K562 (cell line): ENCODE data around the gene NHS. TPM values are rescaled to one million over a fixed set of nuclear protein-coding genes. Genes with fewer than 3 reads are reported as not detected.

Experiments
- ATAC-seq: fragments of 200-7000 bp; cut with Tn5 transposase; 3 replicates; pipeline ENCODE4 v1.9.1; 2020; ENCODE audit warnings: moderate library complexity
- BruUV-seq: library from RNA; stranded (reverse); fragments of 400-500 nt; replicated peaks from 2 replicates; lab custom pipeline; 2021; lab: Mats Ljungman, UMichigan
- CTCF ChIA-PET: fragments of 300-600 bp; formaldehyde crosslinking; extraction: SDS; loops from one replicate; lab custom pipeline; 2021; ENCODE audit warnings: low intra/inter-chr PET ratio; lab: Yijun Ruan, JAX
- POLR2A ChIA-PET: fragments of 300-600, 350-650 bp; sonication (Branson Sonifier 250); formaldehyde crosslinking; extraction: SDS; loops from one replicate; lab custom pipeline; 2021; ENCODE audit warnings: antibody characterized with exemption, inconsistent platforms; lab: Yijun Ruan, JAX
- DNase-seq, 4 experiments: peaks; one replicate each; pipeline versions ENCODE4 v3.0.0 to v3.0.0-alpha.2; 2011 to 2018; ENCODE audit warnings: low spot score in 3 of 4, mixed read lengths in 3 of 4; ENCODE audit errors: extremely low read depth in 1 of 4
- FAIRE-seq: peaks from 2 replicates; lab custom pipeline; 2011; peaks lifted over from hg19 to GRCh38; lab: Jason Lieb, UNC
- H2AFZ ChIP-seq: 2 replicates; pipeline ENCODE4 v1.6.0; 2011; ENCODE audit warnings: low read depth, low read length, control low read depth, inconsistent platforms
- H3K27ac ChIP-seq: fragments of 200-600 bp; 3 replicates; pipeline ENCODE4 v1.8.0; 2011; ENCODE audit warnings: low read depth, mild to moderate bottlenecking, control low read depth, inconsistent platforms, low read length, moderate library complexity, mixed read lengths; ENCODE audit errors: extremely low read depth
- H3K27me3 ChIP-seq, 2 experiments: fragments of 300-600 bp in 1 of 2; 2 replicates in 1 of 2; 3 replicates in 1 of 2; pipeline versions ENCODE4 v1.6.0 to v1.8.0; 2011; ENCODE audit warnings: inconsistent platforms in 2 of 2, low read length in 2 of 2, mild to moderate bottlenecking in 1 of 2, mixed read lengths in 1 of 2, moderate library complexity in 1 of 2; ENCODE audit not compliant: control insufficient read depth in 2 of 2, insufficient read depth in 2 of 2
- H3K36me3 ChIP-seq: fragments of 300-600 bp; 3 replicates; pipeline ENCODE4 v1.8.0; 2011; ENCODE audit warnings: mild to moderate bottlenecking, low read length, inconsistent platforms; ENCODE audit not compliant: control insufficient read depth, insufficient read depth
- H3K4me1 ChIP-seq, 2 experiments: fragments of 200-600 bp in 1 of 2; replicated peaks in 1 of 2; 2 replicates in 1 of 2; 3 replicates in 1 of 2; pipeline versions ENCODE4 v1.5.1 to v1.8.0; 2011; ENCODE audit warnings: inconsistent platforms in 2 of 2, low read length in 2 of 2, mild to moderate bottlenecking in 1 of 2, mixed read lengths in 1 of 2, moderate library complexity in 1 of 2; ENCODE audit not compliant: control insufficient read depth in 2 of 2, insufficient read depth in 2 of 2
- H3K4me2 ChIP-seq: 2 replicates; pipeline ENCODE4 v1.6.1; 2011; ENCODE audit warnings: low read length, control low read depth, inconsistent platforms, mixed read lengths; ENCODE audit not compliant: insufficient read depth
- H3K4me3 ChIP-seq: fragments of 200-600 bp; sonication (generic), shearing (Covaris generic); 2 replicates; pipeline ENCODE4 v1.5.1; 2016; ENCODE audit warnings: control low read depth, inconsistent platforms
- H3K79me2 ChIP-seq: fragments of 200-600 bp; 3 replicates; pipeline ENCODE4 v1.8.0; 2011; ENCODE audit warnings: low read length, inconsistent platforms; ENCODE audit not compliant: control insufficient read depth, insufficient read depth
- H3K9ac ChIP-seq, 2 experiments: 2 replicates each; pipeline versions ENCODE4 v1.6.0 to v1.6.1; 2011; ENCODE audit warnings: low read depth in 2 of 2, low read length in 2 of 2, control low read depth in 1 of 2, inconsistent platforms in 1 of 2, mild to moderate bottlenecking in 1 of 2, mixed read lengths in 1 of 2; ENCODE audit not compliant: insufficient read depth in 1 of 2
- H3K9me1 ChIP-seq: one replicate; pipeline ENCODE4 v1.6.0; 2011; ENCODE audit warnings: inconsistent platforms, mild to moderate bottlenecking, low read length, moderate library complexity; ENCODE audit not compliant: control insufficient read depth, insufficient read depth
- H3K9me3 ChIP-seq: replicated peaks from 2 replicates; pipeline ENCODE4 v1.5.1; 2011; ENCODE audit warnings: low read depth, low read length, inconsistent platforms; ENCODE audit not compliant: control insufficient read depth, insufficient read depth
- H4K20me1 ChIP-seq: replicated peaks from 2 replicates; pipeline ENCODE4 v1.6.1; 2011; ENCODE audit warnings: low read length, inconsistent platforms, mixed read lengths; ENCODE audit not compliant: control insufficient read depth, insufficient read depth
- BRD4 ChIP-seq: fragments of 200-600 bp; sonication (generic); IDR thresholded peaks from 2 replicates; pipeline ENCODE4 v1.6.1; 2017; ENCODE audit warnings: inconsistent platforms
- DDX20 ChIP-seq: fragments of 450-650 bp; IDR thresholded peaks from 2 replicates; pipeline ENCODE4 v1.6.1; 2016; ENCODE audit warnings: missing genetic modification characterization, low read depth, mild to moderate bottlenecking, missing compliant biosample characterization, moderate library complexity
- FOXK1 ChIP-seq: sonication (generic); formaldehyde crosslinking; IDR thresholded peaks from 2 replicates; pipeline ENCODE4 v1.8.0; 2022; ENCODE audit warnings: missing genetic modification reagents, mild to moderate bottlenecking, borderline replicate concordance
- HLTF ChIP-seq: fragments of 450-650 bp; IDR thresholded peaks from 2 replicates; pipeline ENCODE4 v1.6.1; 2016
- KDM1A ChIP-seq, 2 experiments: fragments of 450-650 bp; IDR thresholded peaks; 2 replicates each; pipeline ENCODE4 v1.6.1; 2016; ENCODE audit warnings: mild to moderate bottlenecking in 2 of 2
- NCOA6 ChIP-seq: fragments of 450-650 bp; IDR thresholded peaks from 2 replicates; pipeline ENCODE4 v1.6.1; 2017; ENCODE audit warnings: mild to moderate bottlenecking
- NCOR1 ChIP-seq: fragments of 450-650 bp; IDR thresholded peaks from 2 replicates; pipeline ENCODE4 v1.6.1; 2016; ENCODE audit warnings: mild to moderate bottlenecking, moderate library complexity
- PRDM10 ChIP-seq: fragments of 450-650 bp; IDR thresholded peaks from 2 replicates; pipeline ENCODE4 v1.6.1; 2018; ENCODE audit not compliant: partially characterized antibody
- SAP30 ChIP-seq: fragments of 200-600 bp; sonication (generic); IDR thresholded peaks from 2 replicates; pipeline ENCODE4 v1.6.1; 2012; ENCODE audit warnings: borderline replicate concordance, low read depth, mild to moderate bottlenecking, moderate library complexity, low read length, control low read depth, inconsistent platforms; ENCODE audit not compliant: insufficient read depth, poor library complexity, severe bottlenecking
- SETDB1 ChIP-seq: IDR thresholded peaks from one replicate; pipeline ENCODE4 v1.6.1; 2012; ENCODE audit warnings: low read length, control low read depth, inconsistent platforms
- SNAPC5 ChIP-seq: fragments of 250-450 bp; sonication (Bioruptor Pico); IDR thresholded peaks from 2 replicates; pipeline ENCODE4 v1.8.0; 2021; ENCODE audit warnings: moderate library complexity, mild to moderate bottlenecking, inconsistent platforms
- TAF7 ChIP-seq: fragments of 450-650 bp; IDR thresholded peaks from 2 replicates; pipeline ENCODE4 v1.6.1; 2016; ENCODE audit warnings: missing genetic modification characterization, missing compliant biosample characterization
- U2AF1 ChIP-seq: fragments of 200-400 bp; formaldehyde crosslinking; optimal IDR thresholded peaks from 2 replicates; pipeline ENCODE3; 2017; ENCODE audit warnings: mild to moderate bottlenecking, low read depth, low read length, moderate library complexity
- ZNF347 ChIP-seq: fragments of 450-650 bp; formaldehyde crosslinking; IDR thresholded peaks from 2 replicates; pipeline ENCODE4 v1.4.0; 2020; ENCODE audit warnings: low read depth, mild to moderate bottlenecking, moderate library complexity
- ZNF79 ChIP-seq: fragments of 250-450 bp; sonication (Bioruptor Pico); IDR thresholded peaks from 2 replicates; pipeline ENCODE4 v1.4.0; 2020; ENCODE audit warnings: low read depth, mild to moderate bottlenecking, moderate library complexity
- WGBS: fragments of 100-300 bp; shearing (Covaris generic); methylation state at CpG from one replicate; pipeline ENCODE4 v1.1.6; 2016; ENCODE audit warnings: low coverage, mixed read lengths; ENCODE audit not compliant: insufficient coverage; ENCODE audit errors: missing lambda C conversion rate; 5-methylcytosine and 5-hydroxymethylcytosine counted together
- in situ Hi-C: fragments of 300-500 bp; cut with MboI; formaldehyde crosslinking; loops from 4 replicates; pipeline ENCODE4 v1.15.0; 2018; ENCODE audit warnings: inconsistent platforms, mixed read lengths
- intact Hi-C: fragments of 100-400 bp; cut with micrococcal nuclease; formaldehyde crosslinking; loops from 2 replicates; pipeline ENCODE4 v1.14.2; 2022
- polyA plus RNA-seq, 8 experiments: library from polyadenylated mRNA; depleted of rRNA in 4 of 8; stranded (reverse) in 5 of 8; unstranded in 3 of 8; fragments of >200 nt; fragmentation: Nextera tagmentation in 2 of 8; fragmentation: Illumina TruSeq in 1 of 8; extraction: Ambion mirVana in 2 of 8; extraction: Trizol in 1 of 8; gene quantifications; 2 replicates each; pipeline versions ENCODE4 v1.2.1 to v1.2.3, GENCODE V29; 2011 to 2014; ENCODE audit warnings: inconsistent platforms in 1 of 8, missing spikeins in 1 of 8
- total RNA-seq, 7 experiments: library from RNA; depleted of rRNA in 6 of 7; stranded (reverse); fragments of >200 nt in 6 of 7; fragmentation: Illumina TruSeq in 2 of 7; extraction: Trizol in 2 of 7; gene quantifications; 2 replicates each; pipeline versions ENCODE4 v1.2.1 to v1.2.3, GENCODE V29; 2011 to 2021; ENCODE audit warnings: low replicate concordance in 1 of 7

The NHS gene
- total and polyA plus RNA-seq, 9 of the 15 experiments (the other 6 are each of a cell fraction or from before 2014, with no cell fraction given): 0.02 TPM; not detected in 8

GRCh38 chrX:17377795-17378194 lies 2.8 kb downstream of the NHS start:
- Histone ChIP-seq H3K9me1 (no peaks in the 10 kb centered on the region), H3K4me3 (no peak overlapping the region), H4K20me1 (no peaks in the 10 kb centered on the region), H3K4me1 (no peaks in the 10 kb centered on the region), H3K79me2 (no peaks in the 10 kb centered on the region), H3K9ac (no peak overlapping the region), H2AFZ (no peak overlapping the region), H3K36me3 (no peaks in the 10 kb centered on the region), H3K27ac (no peak overlapping the region), H3K9me3 (no peaks in the 10 kb centered on the region), H3K4me2 (no peak overlapping the region), H3K27me3 (peaks cover 0 to 12% of the 10 kb centered on the region in 2 experiments; a peak in 2 of 5 replicates)
- no peak for FAIRE-seq
- BruUV-seq: no TSS peak
- ATAC-seq: no peak
- 0% methylated on average over 7 of the region's 9 CpGs for WGBS
- in situ Hi-C loops (no loop called here), intact Hi-C loops (no loop called here)
- ChIA-PET CTCF (no interaction called here), POLR2A (no interaction called here)
- DNase-seq: no peak
- TF ChIP-seq NCOR1 (no peak), FOXK1 (CRISPR knock-in tag) (no peak), HLTF (no peak), BRD4 (no peak)

- no peak overlapping the region for H2AFZ ChIP-seq
- H3K4me3 ChIP-seq: no peak overlapping the region
- no TSS peak for BruUV-seq
- POLR2A ChIA-PET: no interaction called here
- no peak overlapping the region for H3K27ac ChIP-seq
- no peaks in the 10 kb centered on the region for H3K79me2 ChIP-seq
- no peaks in the 10 kb centered on the region for H3K36me3 ChIP-seq
- no peak overlapping the region for H3K9ac ChIP-seq
- H3K4me1 ChIP-seq: no peaks in the 10 kb centered on the region
- intact Hi-C loops (no loop called here), in situ Hi-C loops (no loop called here)
- H3K9me1 ChIP-seq: no peaks in the 10 kb centered on the region
- no peak for FAIRE-seq
- no peak for ATAC-seq
- DNase-seq: no peak
- H3K4me2 ChIP-seq: no peak overlapping the region
- H4K20me1 ChIP-seq: no peaks in the 10 kb centered on the region
- H3K9me3 ChIP-seq: no peaks in the 10 kb centered on the region
- H3K27me3 ChIP-seq: peaks cover 0 to 12% of the 10 kb centered on the region in 2 experiments; a peak in 2 of 5 replicates
- 1% methylated on average over 9 of the region's 9 CpGs for WGBS
- CTCF ChIA-PET: no interaction called here
- no peak for TF ChIP-seq SAP30
- no peak for TF ChIP-seq DDX20
- no peak for TF ChIP-seq TAF7
- no peak for TF ChIP-seq U2AF1
- no peak for TF ChIP-seq PRDM10
- no peak for TF ChIP-seq ZNF79 (CRISPR knock-in tag)
- no peak for TF ChIP-seq SETDB1
- TF ChIP-seq ZNF347 (CRISPR knock-in tag): no peak
- no peak for TF ChIP-seq KDM1A (IDR thresholded peaks at IDR 0.05)
- TF ChIP-seq SNAPC5: no peak
- TF ChIP-seq NCOA6: no peak
These were observed 5.2 kb downstream of the NHS start for GRCh38 chrX:17380221-17380620.
